ENCODE data around the gene CAMK4.
A peak's percentile ranks its signal among the peaks of the same experiment; 100 is the strongest.

Gene CAMK4

DNA sequence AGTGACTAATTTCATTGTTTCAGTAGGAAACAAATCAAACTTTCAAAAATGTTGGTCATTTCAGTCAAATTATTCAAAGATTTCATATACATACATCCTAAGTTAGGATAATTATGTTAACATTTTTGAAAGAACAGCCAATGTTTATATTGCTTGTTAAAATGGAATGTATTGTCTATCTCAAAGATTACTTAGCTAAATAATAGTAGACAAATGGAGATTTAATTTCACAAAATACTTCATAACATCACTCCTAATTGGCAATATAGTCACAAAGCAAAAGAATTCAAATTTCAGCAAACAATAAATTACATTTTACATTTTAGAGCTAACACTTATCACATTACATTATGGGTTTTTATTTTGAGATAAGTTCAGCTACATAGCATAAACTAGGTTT lies 262.7 kb downstream of the CAMK4 start:
- no peak for FAIRE-seq
- no peak for DNase-seq (ENCODE audit: insufficient read length, low spot score)

GRCh38 chr5:111488353-111488752 lies 264.2 kb downstream of the CAMK4 start:
- DNase-seq (ENCODE audit: insufficient read length, low spot score), result no peak
- FAIRE-seq, result no peak
- TF ChIP-seq POLR2A (IDR thresholded peaks at IDR 0.05; ENCODE audit: low read depth, low read length), result no peak

More for the DNA sequence above, 262.7 kb downstream of the CAMK4 start:
- no peak for TF ChIP-seq POLR2A (IDR thresholded peaks at IDR 0.05; ENCODE audit: low read depth, low read length)

- FAIRE-seq (no peak), DNase-seq (ENCODE audit: insufficient read length, low spot score) (no peak)
- no peak for TF ChIP-seq POLR2A (IDR thresholded peaks at IDR 0.05; ENCODE audit: low read depth, low read length)
These were observed 268.8 kb downstream of the CAMK4 start for GRCh38 chr5:111493031-111493430.

DNA sequence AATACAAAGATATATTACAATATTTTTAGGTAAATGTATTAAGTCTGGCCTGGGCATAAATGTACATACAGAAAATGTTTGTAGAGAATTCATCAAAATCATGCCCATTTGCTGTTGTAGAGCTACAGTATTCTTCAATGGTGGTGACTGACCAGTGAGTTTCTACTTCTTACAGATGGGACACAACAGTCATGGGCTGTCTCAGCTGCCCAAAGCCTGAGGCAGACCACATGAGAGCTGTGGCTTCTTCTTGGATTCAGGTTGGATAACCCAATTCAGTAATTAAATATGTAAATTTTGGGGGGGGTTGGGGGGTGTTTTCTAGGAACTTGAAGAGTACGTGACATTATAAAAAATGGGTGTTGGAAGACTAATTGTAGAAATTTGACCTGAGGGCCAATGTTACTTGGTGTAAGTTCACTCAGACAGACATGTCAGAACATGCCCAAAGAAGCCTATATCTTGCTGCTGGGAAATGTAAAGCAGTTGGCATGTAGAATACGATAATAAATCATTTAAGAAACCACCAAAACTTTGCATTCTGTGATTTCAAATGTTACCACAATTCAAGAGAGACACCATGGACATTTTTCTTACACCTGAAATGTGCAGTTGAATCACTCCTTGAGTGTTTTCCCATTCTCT lies 270.3 kb downstream of the CAMK4 start:
- FAIRE-seq, result no peak
- TF ChIP-seq POLR2A (IDR thresholded peaks at IDR 0.05; ENCODE audit: low read depth, low read length), result no peak
- DNase-seq (ENCODE audit: insufficient read length, low spot score), result no peak

- TF ChIP-seq POLR2A (IDR thresholded peaks at IDR 0.05; ENCODE audit: low read depth, low read length), result no peak
- no peak for FAIRE-seq
- DNase-seq (ENCODE audit: insufficient read length, low spot score), result no peak
These were observed 271.0 kb downstream of the CAMK4 start for GRCh38 chr5:111495159-111495558.

DNA sequence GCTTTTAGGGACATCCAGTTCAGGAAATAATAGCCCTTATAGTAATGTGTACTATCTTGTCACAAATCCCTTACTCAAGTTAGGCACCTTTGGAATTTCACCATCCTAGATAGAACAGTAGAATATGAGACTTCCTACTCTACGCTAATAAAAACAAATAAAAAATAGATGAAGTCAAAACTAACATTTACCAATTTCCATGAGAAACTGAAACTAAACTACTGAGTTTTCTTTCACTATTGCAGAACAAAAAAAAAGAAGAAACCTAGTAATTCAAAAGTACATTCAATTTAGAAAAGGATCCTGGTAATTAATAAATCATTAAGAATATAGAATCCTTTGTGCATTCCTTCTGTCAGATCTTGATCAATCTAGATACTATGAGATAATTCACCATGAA lies 274.2 kb downstream of the CAMK4 start:
- no peak for FAIRE-seq
- DNase-seq (ENCODE audit: insufficient read length, low spot score), result no peak
- no peak for TF ChIP-seq POLR2A (IDR thresholded peaks at IDR 0.05; ENCODE audit: low read depth, low read length)

DNA sequence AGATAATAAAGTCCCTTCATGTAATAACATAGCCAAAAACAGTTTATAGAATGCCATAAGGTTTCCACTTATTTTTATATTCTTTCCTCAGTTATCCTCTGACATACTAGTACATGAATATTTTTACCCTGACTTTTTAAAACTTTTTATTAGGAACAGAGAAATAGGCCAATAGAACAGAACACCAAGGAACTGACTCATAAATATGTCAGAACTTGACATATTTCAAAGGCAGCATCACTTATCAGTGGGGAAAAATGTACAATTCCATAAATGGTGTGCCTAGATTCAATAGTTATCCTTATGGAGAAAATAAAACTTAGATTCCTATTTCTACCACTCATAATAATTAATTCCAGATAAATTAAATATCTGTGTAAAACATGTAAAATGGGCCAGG lies 278.8 kb downstream of the CAMK4 start:
- no peak for TF ChIP-seq POLR2A (IDR thresholded peaks at IDR 0.05; ENCODE audit: low read depth, low read length)
- DNase-seq (ENCODE audit: insufficient read length, low spot score) (no peak), FAIRE-seq (no peak)

DNA sequence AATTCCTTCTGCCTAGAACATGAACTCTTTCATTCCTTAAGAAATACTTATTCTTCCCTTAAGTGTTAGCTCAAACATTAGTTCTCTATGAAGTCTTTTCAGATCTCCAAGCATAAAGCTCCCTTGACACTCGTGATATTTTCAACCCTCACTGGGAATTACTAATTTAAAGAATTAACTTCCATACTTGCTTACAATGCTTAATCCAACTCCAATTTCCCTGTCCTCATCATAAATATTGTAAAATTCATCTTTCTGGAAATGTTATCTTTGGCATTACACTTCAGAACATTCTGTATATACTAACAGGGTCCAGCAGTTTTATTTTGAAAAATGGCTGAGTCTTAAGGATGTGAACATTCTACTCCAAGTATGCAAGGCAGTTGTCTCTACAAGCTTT lies 280.9 kb downstream of the CAMK4 start:
- FAIRE-seq (no peak), DNase-seq (ENCODE audit: insufficient read length, low spot score) (no peak)
- TF ChIP-seq POLR2A (IDR thresholded peaks at IDR 0.05; ENCODE audit: low read depth, low read length), result no peak

GRCh38 chr5:111507276-111507675 lies 283.1 kb downstream of the CAMK4 start:
- no peak for FAIRE-seq

DNA sequence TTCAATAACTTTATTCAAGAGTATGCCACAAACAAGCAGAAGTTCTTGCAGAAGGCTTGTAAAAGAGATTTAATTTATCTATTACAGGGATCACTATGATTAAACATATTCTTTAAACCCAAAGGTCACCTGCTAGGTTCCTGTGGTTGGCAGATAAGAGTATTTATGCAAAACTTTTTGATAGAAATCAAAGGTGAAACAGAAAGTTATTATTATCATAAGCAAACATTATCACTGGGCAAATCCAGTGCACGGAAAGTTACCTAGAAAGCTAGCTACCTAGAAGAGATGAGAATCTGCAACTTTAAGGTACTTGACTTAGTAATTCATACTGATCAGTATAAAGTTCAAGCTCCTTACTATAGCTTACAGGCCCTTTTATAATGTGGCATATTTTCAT lies 284.9 kb downstream of the CAMK4 start:
- DNase-seq (ENCODE audit: insufficient read length, low spot score), result no peak
- no peak for TF ChIP-seq POLR2A (IDR thresholded peaks at IDR 0.05; ENCODE audit: low read depth, low read length)
- no peak for FAIRE-seq

More at GRCh38 chr5:111507276-111507675, 283.1 kb downstream of the CAMK4 start:
- no peak for TF ChIP-seq POLR2A (IDR thresholded peaks at IDR 0.05; ENCODE audit: low read depth, low read length)
- DNase-seq (ENCODE audit: insufficient read length, low spot score), result no peak

DNA sequence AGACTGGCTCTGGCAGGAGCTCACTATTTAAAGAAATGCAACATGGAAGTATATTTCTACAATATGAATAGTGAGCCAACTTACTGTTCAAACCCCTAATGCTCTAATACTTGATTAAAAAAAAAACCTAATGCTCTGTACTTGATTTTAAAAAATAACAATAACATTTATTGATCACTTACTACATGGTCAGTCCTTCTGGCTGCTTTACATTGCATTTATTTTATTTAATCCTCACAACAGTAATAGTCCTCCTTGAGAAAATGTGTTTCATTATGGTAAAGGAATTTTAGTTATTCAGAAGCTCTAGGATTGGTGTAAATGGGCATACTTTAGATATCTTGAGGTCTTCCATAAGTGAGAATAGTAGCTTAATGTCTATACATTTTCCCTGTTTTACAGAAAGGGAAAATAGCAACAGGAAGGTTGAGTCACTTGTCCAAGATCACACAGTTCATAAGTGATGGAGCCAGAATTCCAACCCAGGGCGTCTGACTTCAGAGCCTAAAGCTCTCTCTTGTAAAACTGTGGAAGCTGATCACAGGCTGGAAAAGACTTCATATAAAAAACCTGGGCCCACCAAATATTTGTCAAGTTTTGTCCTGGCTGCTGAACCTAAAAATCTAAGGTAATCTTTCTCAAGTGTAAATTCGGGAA lies 287.1 kb downstream of the CAMK4 start:
- FAIRE-seq (no peak), DNase-seq (ENCODE audit: insufficient read length, low spot score) (no peak)
- no peak for TF ChIP-seq POLR2A (IDR thresholded peaks at IDR 0.05; ENCODE audit: low read depth, low read length)

DNA sequence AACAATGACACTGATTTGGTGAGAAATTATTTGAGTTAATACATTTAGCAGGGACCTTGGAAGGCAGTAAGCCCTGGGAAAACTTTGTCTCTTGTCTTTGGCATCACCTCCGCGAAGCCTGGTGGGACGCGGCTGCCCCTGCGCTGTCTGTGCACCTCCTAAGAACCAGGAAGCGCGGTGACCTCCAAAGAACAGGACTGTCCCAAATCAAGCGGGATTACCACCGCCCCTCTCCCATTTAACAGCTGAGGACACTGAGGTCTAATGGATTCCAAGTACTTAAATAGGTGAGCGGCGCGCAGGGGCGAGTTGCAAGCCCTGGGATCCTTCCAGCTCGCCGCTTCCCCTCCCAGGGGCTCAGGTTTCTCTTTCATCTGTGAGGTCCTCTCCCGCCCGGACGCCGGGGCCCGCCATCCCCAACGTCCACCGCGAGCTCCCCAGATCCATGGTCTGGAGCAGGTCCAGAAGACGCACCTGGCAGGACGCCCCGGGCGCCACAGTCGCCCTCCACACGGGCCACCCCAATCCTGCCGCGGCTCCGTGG lies 287.7 kb downstream of the CAMK4 start:
- DNase-seq (ENCODE audit: insufficient read length, low spot score) (no peak), FAIRE-seq (no peak)
- no peak for TF ChIP-seq POLR2A (IDR thresholded peaks at IDR 0.05; ENCODE audit: low read depth, low read length)

DNA sequence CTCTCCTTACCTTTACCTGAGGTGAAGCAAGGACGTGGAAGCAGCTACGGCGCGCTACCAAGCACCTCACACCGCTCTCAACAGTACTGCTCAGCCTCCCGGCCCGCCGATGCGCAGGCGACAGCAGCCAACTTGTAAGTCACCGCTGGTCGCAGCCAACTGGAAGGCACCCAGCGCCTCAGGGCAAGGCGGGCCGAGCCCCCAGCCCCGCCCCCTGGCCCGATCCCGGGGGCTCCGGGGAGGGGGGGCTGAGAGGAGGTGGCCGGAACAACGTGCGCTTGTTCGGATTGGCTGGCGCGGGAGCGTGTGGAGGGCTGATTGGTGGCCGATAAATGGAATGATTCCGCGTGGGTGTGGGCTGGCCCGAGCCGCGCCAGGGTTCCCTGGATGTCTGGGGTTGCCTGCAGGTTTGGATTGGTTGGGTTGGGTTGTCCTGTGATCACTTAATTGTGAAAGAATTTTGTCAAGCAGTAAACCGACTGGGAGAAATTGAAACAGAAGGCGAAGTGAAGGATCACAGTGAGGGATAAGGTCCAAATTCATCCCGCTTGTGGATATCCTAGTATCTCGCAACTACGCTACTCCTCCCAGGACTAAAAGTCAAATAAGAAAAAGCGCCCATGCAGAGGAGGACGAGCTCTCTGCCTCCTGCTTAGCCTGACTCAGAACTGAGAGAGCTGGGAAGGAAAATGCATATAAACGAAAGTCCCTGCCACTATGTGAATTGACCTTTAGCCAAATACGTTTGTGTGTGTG lies 288.4 kb downstream of the CAMK4 start, which contains the start of gene STARD4:
Gene STARD4 (minus strand): TSS at position 161 of the 756 bp plus-strand sequence. CDS start 5,102 bp downstream, outside the sequence.
- TF ChIP-seq POLR2A (IDR thresholded peaks at IDR 0.05; ENCODE audit: low read depth, low read length), result peak; percentile 92
- DNase-seq (ENCODE audit: insufficient read length, low spot score) (peak; percentile 76), FAIRE-seq (peak; percentile 98)

DNA sequence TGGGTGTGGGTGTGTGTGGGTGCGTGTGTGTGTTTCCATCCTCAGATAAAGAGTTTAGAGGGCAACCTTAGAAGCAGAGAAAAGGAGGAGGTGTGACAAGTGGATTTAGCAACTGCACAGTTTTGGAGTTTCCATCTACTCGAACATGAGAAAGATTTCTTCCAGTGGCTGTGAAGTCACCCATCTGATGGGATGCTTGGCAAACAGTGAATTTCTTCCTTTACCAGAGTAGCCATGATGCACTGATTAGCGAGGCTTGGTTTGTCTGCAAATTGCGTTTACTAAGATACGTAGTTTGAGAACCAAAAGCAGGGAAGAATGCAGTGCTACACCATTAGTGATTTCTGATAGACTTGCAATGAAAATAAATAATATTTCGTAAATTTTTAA lies 288.9 kb downstream of the CAMK4 start:
- DNase-seq (ENCODE audit: insufficient read length, low spot score) (no peak), FAIRE-seq (no peak)
- TF ChIP-seq POLR2A (IDR thresholded peaks at IDR 0.05; ENCODE audit: low read depth, low read length), result no peak
